IMR-90 (cell line): Measurements from ENCODE around the gene SH3RF2.

Source experiments
- CEBPB ChIP-seq: IDR thresholded peaks from 2 replicates; pipeline ENCODE4 v1.6.1; 2012; ENCODE audit warnings: low read depth, low read length, improper control_type of control experiment
- MXI1 ChIP-seq: IDR thresholded peaks from 2 replicates; pipeline ENCODE4 v1.6.1; 2012; ENCODE audit warnings: low read depth, mild to moderate bottlenecking, low read length, moderate library complexity, borderline replicate concordance
- NFE2L2 ChIP-seq: fragments of 150-350 bp; IDR thresholded peaks from 2 replicates; pipeline ENCODE4 v1.6.1; 2016; ENCODE audit warnings: low read depth, mild to moderate bottlenecking, low read length
- POLR2A ChIP-seq: IDR thresholded peaks from 2 replicates; pipeline ENCODE4 v1.6.1; 2012; ENCODE audit warnings: mild to moderate bottlenecking, low read depth, low read length
- RAD21 ChIP-seq: IDR thresholded peaks from 2 replicates; pipeline ENCODE4 v1.6.1; 2012; ENCODE audit warnings: low read length, improper control_type of control experiment
- RFX5 ChIP-seq: IDR thresholded peaks from 2 replicates; pipeline ENCODE4 v1.8.0; 2012; ENCODE audit warnings: low read depth, mild to moderate bottlenecking, low read length, moderate library complexity
- SMC3 ChIP-seq: fragments of 150-350 bp; IDR thresholded peaks from 2 replicates; pipeline ENCODE4 v1.6.1; 2016; ENCODE audit warnings: low read depth, mild to moderate bottlenecking, antibody characterized with exemption, low read length, moderate library complexity
- TF ChIP-seq, protein P1 (sequence below): conservative IDR thresholded peaks from 2 replicates; pipeline ENCODE4 v1.5.1; 2012; ENCODE audit warnings: mild to moderate bottlenecking, low read depth, low read length, improper control_type of control experiment
- TF ChIP-seq, protein P2 (sequence below): fragments of 150-350 bp; IDR thresholded peaks from 2 replicates; pipeline ENCODE4 v1.6.1; 2017; ENCODE audit warnings: mild to moderate bottlenecking, antibody characterized with exemption, low read length, low read depth

DNA sequence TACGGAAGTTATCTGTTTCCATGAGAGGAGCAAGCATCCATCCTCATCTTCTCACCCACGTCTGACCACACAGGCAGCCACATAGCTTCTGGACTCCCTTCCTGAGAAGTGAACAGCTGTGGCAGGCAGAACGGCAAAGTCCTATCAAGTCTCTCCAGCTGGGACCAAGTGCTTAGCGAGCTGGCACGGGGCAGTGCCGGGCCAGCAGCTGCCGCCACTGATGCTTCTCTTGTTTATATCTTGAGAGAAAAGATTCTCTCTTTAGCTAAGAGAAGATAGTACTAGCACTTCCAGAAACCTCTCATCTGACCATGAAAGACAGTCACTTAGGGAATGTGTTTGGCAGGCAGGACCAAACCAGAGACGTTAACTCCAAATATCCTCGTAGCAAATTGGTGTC is 131.8 kb downstream of the SH3RF2 start:
- TF ChIP-seq, protein P1, sequence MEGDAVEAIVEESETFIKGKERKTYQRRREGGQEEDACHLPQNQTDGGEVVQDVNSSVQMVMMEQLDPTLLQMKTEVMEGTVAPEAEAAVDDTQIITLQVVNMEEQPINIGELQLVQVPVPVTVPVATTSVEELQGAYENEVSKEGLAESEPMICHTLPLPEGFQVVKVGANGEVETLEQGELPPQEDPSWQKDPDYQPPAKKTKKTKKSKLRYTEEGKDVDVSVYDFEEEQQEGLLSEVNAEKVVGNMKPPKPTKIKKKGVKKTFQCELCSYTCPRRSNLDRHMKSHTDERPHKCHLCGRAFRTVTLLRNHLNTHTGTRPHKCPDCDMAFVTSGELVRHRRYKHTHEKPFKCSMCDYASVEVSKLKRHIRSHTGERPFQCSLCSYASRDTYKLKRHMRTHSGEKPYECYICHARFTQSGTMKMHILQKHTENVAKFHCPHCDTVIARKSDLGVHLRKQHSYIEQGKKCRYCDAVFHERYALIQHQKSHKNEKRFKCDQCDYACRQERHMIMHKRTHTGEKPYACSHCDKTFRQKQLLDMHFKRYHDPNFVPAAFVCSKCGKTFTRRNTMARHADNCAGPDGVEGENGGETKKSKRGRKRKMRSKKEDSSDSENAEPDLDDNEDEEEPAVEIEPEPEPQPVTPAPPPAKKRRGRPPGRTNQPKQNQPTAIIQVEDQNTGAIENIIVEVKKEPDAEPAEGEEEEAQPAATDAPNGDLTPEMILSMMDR, result no peak
- TF ChIP-seq POLR2A (no peak), RFX5 (no peak), MXI1 (no peak), RAD21 (no peak), SMC3 (no peak), NFE2L2 (no peak), CEBPB (no peak)
- TF ChIP-seq, protein P2, sequence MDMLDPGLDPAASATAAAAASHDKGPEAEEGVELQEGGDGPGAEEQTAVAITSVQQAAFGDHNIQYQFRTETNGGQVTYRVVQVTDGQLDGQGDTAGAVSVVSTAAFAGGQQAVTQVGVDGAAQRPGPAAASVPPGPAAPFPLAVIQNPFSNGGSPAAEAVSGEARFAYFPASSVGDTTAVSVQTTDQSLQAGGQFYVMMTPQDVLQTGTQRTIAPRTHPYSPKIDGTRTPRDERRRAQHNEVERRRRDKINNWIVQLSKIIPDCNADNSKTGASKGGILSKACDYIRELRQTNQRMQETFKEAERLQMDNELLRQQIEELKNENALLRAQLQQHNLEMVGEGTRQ, result no peak
